Stimulated activated CD4-positive, alpha-beta T cell treated with anti-CD3 and anti-CD28 coated beads, Interleukin-1b, Interleukin-23, amount 100 ng/mL, for 1 hour (primary cell): ENCODE measurements around the gene TACC3.
A peak's percentile ranks its signal among the peaks of the same experiment; 100 is the strongest.

Experiments used
- DNase-seq, 2 donors: peaks; one replicate each; pipeline ENCODE4 v3.0.0-alpha.2; 2020; ENCODE audit warnings: low read depth in 2 of 2

The TACC3 gene

DNA sequence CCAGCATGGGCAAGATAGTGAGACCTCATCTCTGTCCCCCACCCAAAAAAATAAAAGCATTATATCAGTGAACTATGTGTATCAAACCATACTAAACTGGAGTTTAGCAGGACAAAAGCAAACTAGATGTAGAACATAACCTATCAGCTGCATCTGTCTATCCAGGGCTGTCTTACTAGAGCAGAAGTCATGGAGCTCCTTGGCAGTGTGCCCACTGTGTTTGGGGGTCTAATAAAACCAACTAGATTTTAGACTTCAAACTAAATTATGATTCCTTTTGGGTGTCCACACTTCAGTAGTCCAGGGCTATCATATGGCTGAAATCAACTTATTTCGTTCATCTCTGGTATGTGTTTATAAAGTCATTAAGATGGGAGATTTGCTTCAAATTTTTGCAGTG is 17.5 kb upstream of the TACC3 start:
- DNase-seq, result no peak

GRCh38 chr4:1705732-1706131 is 15.6 kb upstream of the TACC3 start:
- no peak for DNase-seq

DNA sequence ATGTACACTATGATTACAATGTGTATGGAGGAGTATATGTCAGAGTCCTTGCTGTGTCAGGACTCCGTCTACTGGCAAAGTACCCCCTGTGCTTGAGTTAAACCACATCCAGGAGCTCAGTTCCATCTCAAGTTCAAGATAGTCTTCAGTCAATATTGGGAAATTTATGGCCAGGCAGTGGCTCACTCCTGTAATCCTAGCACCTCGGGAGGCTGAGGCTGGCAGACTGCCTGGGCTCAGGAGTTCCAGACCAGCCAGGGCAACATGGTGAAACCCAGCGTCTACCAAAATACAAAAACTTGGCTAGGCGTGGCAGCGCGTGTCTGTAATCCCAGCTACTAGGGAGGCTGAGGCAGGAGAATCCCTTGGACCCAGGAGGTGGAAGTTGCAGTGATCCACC is 15.0 kb upstream of the TACC3 start:
- no peak for DNase-seq

DNA sequence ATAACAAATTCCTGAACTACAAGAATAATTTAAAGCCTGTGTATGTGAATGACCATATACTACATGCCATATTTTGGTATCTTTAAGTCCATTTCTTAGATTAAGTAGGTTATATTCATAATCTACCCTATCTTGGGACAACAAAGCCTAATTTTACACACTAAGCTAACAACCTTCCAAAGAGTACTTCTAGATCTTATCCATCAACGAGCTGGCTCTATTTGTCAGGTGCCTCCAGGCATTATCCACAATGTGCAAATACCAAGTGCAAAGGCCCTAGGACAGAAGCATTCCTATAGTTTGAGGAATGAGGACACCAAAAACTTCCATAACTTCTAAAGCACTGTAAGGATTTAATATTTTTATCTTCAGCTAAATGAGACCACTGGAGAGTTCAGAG is 12.7 kb upstream of the TACC3 start:
- DNase-seq, result no peak

DNA sequence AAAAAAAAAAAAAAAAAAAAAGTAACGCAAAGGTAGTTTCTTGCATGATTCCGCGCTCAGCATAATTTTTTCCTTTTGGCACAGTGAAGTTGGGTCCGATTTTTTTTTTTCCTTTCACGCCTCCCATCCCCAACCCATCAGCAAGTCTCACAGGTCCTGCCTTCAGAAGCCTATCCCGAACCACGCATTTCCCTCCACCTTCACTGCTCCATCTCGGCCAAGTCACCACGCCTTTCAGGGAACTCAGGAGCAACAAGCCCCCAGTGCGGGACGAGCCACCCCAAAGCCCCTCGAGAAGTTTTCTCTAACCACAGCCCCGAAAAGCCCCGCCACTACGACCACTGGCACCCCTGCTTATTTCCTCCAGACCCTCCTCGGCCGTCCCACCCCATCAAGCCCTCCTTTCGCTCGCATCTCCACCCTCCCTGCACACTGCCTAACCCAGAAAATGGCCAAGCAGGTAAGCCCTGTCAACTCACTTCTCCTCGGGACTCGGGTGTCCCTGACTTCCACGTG is 10.2 kb upstream of the TACC3 start:
- DNase-seq, result no peak

- DNase-seq, result no peak
These were observed 9.6 kb upstream of the TACC3 start for GRCh38 chr4:1711571-1712215.

DNA sequence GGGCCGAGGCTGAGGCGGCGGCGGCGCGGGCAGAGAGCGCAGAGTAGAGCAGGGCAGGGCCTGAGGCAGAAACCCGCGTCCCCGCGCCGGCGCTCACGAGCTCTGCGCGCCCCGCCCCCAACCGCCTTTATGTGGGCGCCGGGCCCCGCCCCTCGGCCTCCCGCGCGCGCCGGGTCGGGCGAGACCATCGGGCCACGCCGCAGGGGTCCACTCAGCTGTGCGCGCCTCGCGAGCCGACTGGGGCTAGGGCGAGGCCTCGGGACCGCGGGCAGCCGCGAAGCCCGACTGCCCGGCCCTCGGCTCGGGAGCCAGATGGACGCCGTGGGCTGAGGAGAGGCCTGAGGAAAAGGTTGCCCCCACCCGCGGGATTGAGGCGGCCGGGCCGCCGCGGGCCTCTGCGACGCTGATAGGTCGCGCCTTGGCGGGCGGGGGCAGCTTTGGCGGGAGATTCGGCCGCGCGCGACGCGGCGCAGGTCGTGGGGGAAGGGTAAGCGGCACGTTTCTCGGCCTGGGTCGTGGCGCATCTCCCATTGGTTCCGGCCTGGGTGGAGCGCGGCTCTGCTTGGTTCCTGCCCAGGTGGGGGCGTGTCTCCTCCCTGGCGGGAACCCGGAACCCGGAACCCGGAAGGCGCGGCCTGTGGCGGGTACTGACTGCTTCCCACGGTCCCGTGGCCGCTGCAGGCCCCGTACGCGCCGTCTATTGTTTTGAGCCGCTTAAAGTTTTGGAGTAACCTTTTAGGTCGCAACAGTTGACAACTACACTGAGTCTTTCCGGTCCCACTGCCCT is 8.9 kb upstream of the TACC3 start, which contains the start of gene SLBP:
Gene SLBP, minus strand, starts transcription at position 104 of the 787 bp plus-strand sequence. CDS start 131 bp downstream, outside the sequence.
- peak; percentile 94 to 97 for DNase-seq

DNA sequence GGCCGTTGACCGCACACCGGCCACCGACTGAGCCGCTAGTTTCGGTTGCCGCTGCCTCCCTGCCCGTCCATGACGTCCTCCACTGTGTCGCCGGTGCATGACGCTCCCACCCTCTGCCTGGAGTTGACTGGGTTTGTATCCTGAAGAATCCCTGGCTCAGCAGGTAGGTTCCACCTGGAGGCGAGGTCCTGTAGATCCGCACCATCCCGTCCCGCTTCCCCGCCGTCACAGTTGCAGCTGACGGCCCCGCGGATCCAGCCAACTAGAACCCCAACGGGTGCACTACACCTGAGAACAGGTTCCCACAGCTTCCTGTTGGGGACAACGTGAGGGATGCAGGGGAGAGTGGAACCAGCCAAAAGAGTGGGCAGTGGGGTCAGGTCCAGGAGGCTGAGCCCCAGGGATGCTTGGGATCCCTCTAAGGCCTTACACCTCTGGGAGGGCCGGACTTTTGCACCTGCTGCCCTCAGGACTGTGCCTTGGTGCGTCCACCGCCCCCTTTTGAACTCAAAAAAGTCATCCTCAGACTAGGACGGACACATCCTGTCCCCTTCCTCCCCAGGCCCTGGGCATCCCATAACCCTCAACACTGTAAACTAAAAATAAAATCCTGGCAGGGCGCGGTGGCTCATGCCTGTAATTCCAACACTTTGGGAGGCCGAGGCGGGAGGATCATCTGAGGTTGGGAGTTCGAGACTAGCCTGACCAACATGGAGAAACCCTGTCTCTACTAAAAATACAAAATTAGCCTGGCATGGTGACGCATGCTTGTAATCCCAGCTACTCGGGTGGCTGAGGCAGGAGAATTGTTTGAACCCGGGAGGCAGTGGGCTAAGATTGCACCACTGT is 8.1 kb upstream of the TACC3 start:
- DNase-seq, result no peak

DNA sequence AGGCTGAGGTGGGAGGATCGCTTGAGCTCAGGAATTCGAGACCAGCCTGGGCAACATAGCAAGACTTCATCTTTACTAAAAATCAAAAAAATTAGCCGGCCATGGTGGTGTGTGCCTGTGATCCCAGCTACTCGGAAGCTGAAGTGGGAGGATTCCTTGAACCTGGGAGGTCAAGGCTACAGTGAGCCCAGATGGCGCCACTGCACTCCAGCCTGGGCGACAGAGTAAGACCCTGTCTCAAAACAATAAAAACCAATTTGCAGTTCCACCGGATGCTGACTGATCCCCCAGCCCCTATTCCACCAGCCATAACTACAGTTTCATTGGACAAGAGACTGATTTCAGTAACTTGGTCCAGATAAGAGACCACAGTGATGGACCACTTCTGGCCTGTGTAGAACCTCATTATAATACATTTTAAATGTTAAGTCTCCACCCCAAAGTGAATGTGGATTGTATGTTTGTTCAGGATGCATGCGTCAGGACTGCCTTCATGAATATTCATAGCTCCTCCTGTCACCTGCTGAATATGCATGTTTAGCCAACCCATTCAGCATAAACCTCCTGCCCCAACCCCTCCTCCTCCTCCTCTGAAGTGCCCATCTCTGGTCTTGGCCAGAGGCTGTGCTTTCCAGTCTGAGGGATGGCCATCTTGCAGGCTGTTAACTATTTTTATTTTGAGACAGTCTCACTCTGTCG is 6.9 kb upstream of the TACC3 start:
- no peak for DNase-seq

GRCh38 chr4:1715002-1715758 is 6.1 kb upstream of the TACC3 start:
- no peak for DNase-seq

DNA sequence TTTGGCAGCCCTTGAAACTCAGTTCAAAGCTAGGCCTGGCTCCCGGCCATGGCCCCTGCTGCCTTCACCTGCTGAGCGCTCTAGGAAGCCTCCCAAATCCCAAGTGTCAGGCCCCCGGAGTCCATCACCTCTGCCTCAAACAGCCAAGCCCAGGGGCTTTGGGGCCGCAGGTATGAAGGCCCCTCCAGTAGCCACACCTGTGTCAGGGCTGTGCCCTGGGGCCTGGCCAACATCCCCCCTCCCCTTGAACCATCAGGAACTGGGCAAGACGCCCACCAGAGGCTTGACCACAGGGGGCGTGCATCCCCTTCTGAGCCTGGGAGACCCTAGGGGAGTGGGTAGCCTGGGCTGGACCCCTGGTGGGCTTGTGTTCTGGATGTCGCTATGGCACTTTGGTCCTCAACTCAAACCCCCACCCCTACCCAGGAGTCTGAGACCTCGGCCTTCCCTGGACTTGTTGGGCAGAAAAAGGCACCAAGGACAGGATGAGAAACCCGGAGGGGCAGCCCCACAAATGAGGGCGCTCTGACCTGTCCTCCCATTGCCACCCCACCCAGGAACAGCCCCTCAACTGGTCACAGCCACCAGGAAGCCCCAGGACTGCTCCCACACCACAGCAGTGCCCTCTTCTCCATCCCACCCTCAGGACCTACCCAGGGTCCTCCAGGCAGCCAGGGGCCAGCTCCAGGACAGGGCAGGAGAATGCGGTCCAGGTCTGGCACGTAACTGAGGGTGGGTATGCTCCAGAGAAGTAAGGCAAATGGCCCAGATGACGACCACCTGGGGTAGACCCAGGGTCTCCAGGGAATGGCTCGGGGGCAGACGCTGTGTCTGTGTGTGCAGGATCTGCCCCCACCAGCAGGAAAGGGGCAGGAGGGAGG is 5.0 kb upstream of the TACC3 start:
- no peak for DNase-seq

GRCh38 chr4:1717129-1718094 is 3.9 kb upstream of the TACC3 start:
- no peak for DNase-seq

DNA sequence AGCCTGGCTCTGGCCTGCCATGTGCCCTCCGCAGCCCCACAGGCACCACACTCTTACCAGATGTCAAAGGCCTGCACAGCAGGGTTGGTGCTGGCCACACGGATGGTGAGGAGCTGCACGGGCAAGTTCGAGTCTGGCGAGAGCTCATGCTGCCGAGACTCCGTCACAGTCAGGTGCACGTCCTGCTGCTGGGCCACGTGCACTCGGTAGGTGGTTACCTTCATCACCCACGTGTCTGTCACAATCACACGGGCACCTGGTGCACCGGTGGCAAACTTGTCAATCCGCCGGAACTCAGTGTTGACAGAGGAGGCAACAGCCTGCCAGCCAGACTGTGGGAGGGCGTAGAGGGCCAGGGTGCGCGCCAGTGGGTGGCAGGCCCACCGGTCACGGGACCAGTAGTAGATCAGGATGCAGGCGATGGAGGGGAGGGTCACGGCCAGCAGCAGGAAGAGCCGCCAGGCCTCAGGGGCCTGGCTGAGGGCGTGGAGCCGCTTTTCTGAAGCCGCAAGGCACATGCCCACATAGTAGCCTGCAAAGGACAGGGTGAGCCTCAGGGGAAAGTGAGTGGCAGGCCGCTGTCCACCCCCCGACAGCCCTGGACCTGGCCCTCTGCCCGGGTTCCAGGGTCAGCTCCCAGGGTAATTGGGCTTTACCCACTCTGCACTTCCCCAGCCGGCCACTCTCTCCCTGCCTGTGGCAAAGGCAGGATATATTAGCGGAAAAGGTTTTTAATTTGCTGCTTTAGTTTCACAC is 3.0 kb upstream of the TACC3 start:
- no peak for DNase-seq

DNA sequence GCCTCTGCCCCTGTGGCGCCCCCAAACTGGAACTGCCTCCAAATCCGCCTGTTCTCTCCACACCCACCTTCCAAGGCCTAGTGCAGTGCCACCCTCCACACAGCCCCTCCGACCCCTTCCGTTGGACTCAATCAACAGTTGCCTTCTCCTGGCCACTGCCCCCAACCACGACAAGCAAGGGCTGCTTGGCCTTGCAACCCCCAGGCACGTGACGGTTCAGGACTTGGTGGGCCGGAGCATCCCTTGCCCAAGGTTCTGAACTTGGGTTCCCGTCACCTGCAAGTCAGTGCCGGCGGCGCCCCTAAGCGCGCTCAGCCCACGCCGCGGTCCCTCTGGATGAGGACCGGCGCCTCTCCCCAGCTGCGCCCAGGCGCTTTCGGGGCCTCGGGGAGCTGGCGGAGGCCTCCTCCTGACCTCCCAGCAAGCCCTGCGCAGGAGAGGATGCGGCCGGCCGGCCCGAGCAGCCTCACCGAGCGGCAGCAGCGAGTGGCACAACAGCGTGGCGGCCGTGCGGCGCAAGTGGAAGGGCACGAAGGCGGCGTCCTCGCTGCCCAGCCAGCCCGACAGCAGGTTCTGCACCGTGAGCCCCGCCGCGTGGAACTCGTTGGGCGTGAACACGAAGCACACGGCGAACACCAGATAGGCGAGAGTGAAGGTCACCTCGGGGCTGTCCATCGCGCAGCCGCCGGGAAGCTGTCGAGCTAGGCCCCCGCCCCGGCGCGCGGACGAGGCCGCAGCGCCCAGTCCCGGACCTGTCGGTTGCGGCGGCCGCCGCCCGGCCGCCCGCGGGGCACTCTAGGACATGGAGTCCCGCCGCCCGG is 948 bp upstream of the TACC3 start:
- DNase-seq, result no peak

DNA sequence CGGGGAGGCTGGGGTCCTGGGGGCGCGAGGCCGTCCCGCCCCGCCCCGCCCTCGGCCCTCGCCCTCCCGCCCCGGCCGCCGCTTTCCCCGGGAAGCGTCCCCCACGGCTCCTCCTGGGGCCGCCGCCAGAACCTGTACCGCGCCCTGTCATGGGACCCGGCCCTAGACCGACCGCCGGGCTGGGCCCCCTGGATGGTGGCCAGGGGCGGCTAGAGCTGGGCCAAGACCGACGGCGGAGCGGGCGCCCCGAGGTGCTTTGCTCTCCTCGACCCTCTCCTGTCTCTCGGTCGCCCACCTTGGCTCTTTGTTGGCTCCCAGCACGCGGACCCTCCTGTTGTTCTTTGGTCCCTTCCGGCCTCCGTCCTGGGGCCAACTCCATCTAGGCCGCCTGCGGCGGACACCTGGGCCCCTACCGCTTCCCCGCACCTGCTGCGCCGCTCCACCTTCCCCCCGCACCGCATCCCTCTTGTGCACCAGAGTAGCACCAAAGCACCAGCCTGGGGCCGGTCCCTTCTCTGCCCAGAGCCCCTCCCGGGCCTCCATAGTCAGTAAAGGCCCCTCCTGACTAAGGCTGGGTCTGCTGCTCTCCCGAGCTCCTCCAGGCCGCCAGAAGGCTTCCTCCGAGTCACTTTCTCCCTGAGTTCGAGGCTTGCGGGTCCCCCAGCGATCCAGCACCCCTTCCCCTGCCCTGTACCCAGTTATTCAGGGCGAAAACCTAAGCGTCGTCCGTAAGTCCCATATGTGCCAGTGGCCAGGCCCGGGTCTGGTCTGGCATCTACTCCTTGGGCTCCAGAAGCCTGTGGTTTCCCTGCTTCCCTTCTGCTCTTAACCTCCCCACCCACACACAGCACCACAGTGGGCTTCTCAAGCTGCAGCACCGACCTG is 587 bp downstream of the TACC3 start:
- DNase-seq, result no peak

- no peak for DNase-seq
These were observed 1.3 kb downstream of the TACC3 start for GRCh38 chr4:1722551-1723118.
